Globus pallidus (tissue), 1 donor: ENCODE data around the gene C1orf53.
"Not testable (repeated sequence)": the region's sequence is repeated elsewhere in the genome, so short reads cannot be mapped to it uniquely, and the experiment has no call there.

Source experiments
- DNase-seq: peaks from one replicate; pipeline ENCODE4 v3.0.0-alpha.2; 2015; ENCODE audit warnings: low spot score

Gene C1orf53

GRCh38 chr1:197902454-197903195, at the start of gene C1orf53:
Gene C1orf53 (plus strand): TSS chr1:197902630. CDS start chr1:197902650, 20 bp downstream.
- DNase-seq: peak; percentile 84

- not testable (repeated sequence) for DNase-seq
Measured at GRCh38 chr1:197855751-197856150, 46.7 kb upstream of the C1orf53 start.

- no peak for DNase-seq
Measured at GRCh38 chr1:197857477-197857876, 45.0 kb upstream of the C1orf53 start.

GRCh38 chr1:197859024-197859423, 43.4 kb upstream of the C1orf53 start:
- no peak for DNase-seq

- no peak for DNase-seq
Measured at GRCh38 chr1:197862221-197862620, 40.2 kb upstream of the C1orf53 start.

GRCh38 chr1:197862671-197863070, 39.8 kb upstream of the C1orf53 start:
- no peak for DNase-seq

- no peak for DNase-seq
Measured at GRCh38 chr1:197865809-197866208, 36.6 kb upstream of the C1orf53 start.

- peak; percentile 12 for DNase-seq
Measured at GRCh38 chr1:197868751-197869489, 33.5 kb upstream of the C1orf53 start.

- no peak for DNase-seq
Measured at GRCh38 chr1:197869490-197870077, 32.8 kb upstream of the C1orf53 start.

- DNase-seq: no peak
Measured at GRCh38 chr1:197876894-197877293, 25.5 kb upstream of the C1orf53 start.

- not testable (repeated sequence) for DNase-seq
Measured at GRCh38 chr1:197880385-197880784, 22.0 kb upstream of the C1orf53 start.

GRCh38 chr1:197882241-197882640, 20.2 kb upstream of the C1orf53 start:
- DNase-seq: not testable (repeated sequence)

- no peak for DNase-seq
Measured at GRCh38 chr1:197884173-197884572, 18.3 kb upstream of the C1orf53 start.

- DNase-seq: peak; percentile 16
Measured at GRCh38 chr1:197890936-197891335, 11.5 kb upstream of the C1orf53 start.

- no peak for DNase-seq
Measured at GRCh38 chr1:197892684-197893083, 9.7 kb upstream of the C1orf53 start.

- no peak for DNase-seq
Measured at GRCh38 chr1:197896301-197896700, 6.1 kb upstream of the C1orf53 start.

GRCh38 chr1:197899037-197899436, 3.4 kb upstream of the C1orf53 start:
- no peak for DNase-seq

- no peak for DNase-seq
Measured at GRCh38 chr1:197902131-197902453, 338 bp upstream of the C1orf53 start.

- no peak for DNase-seq
Measured at GRCh38 chr1:197903196-197903514, 725 bp downstream of the C1orf53 start.

- no peak for DNase-seq
Measured at GRCh38 chr1:197904126-197904787, 1.8 kb downstream of the C1orf53 start.

- no peak for DNase-seq
Measured at GRCh38 chr1:197905699-197906351, 3.4 kb downstream of the C1orf53 start.
